Measurements from ENCODE around the gene FIGNL1.

GRCh38 chr7:50426280-50427045, 23.7 kb downstream of the FIGNL1 start:
- TF ChIP-seq CTCF (conservative IDR thresholded peaks at IDR 0.05) = no peak
- TF ChIP-seq EZH2 (IDR thresholded peaks at IDR 0.05; ENCODE audit: low read depth) = no peak

Data from PC-9 (cell line).